HepG2 (cell line): ENCODE data around the gene AMN. TPM values are rescaled to one million over a fixed set of nuclear protein-coding genes. Genes with fewer than 3 reads are reported as not detected.

Experiments used
- ATAC-seq: fragments of 200-7000 bp; cut with Tn5 transposase; 3 replicates; pipeline ENCODE4 v1.9.1; 2020; ENCODE audit warnings: mild to moderate bottlenecking, moderate library complexity
- BruUV-seq: library from RNA; stranded (reverse); fragments of 400-500 nt; replicated peaks from 2 replicates; lab custom pipeline; 2021; lab: Mats Ljungman, UMichigan
- CTCF ChIA-PET: fragments of 300-600 bp; formaldehyde crosslinking; extraction: SDS; loops from one replicate; lab custom pipeline; 2021; ENCODE audit warnings: low total read pairs, inconsistent platforms, low intra/inter-chr PET ratio; lab: Yijun Ruan, JAX
- POLR2A ChIA-PET: fragments of 350-600 bp; sonication (Branson Sonifier 250); formaldehyde crosslinking; loops from one replicate; lab custom pipeline; 2020; ENCODE audit warnings: antibody characterized with exemption, inconsistent platforms; lab: Yijun Ruan, JAX
- DNase-seq: peaks from one replicate; pipeline ENCODE4 v3.0.0-alpha.2; 2015; ENCODE audit warnings: low spot score
- FAIRE-seq: peaks from 3 replicates; lab custom pipeline; 2011; peaks lifted over from hg19 to GRCh38; lab: Jason Lieb, UNC
- H2AFZ ChIP-seq: one replicate; pipeline ENCODE4 v1.6.1; 2011; ENCODE audit warnings: low read length, inconsistent platforms
- H3K27ac ChIP-seq: fragments of 300-600 bp; 3 replicates; pipeline ENCODE4 v1.8.0; 2011; ENCODE audit warnings: mixed run types, mild to moderate bottlenecking, mixed read lengths, low read length, inconsistent platforms; ENCODE audit not compliant: insufficient read depth; ENCODE audit errors: extremely low read length
- H3K27me3 ChIP-seq, 2 experiments: fragments of 200-600 bp in 1 of 2; 2 replicates in 1 of 2; 3 replicates in 1 of 2; pipeline versions ENCODE4 v1.6.0 to v1.8.0; 2011; ENCODE audit warnings: low read length in 2 of 2, mild to moderate bottlenecking in 2 of 2, moderate library complexity in 2 of 2, inconsistent platforms in 1 of 2; ENCODE audit not compliant: insufficient read depth in 2 of 2, control insufficient read depth in 1 of 2
- H3K36me3 ChIP-seq, 2 experiments: fragments of 200-600 bp in 1 of 2; replicated peaks in 1 of 2; 2 replicates in 1 of 2; 3 replicates in 1 of 2; pipeline versions ENCODE4 v1.5.1 to v1.8.0; 2011; ENCODE audit warnings: low read length in 2 of 2, inconsistent platforms in 1 of 2; ENCODE audit not compliant: insufficient read depth in 2 of 2, control insufficient read depth in 1 of 2
- H3K4me1 ChIP-seq: 2 replicates; pipeline ENCODE4 v1.5.1; 2012; ENCODE audit warnings: low read length, inconsistent platforms; ENCODE audit not compliant: insufficient read depth
- H3K4me2 ChIP-seq: 2 replicates; pipeline ENCODE4 v1.6.0; 2011; ENCODE audit warnings: low read depth, low read length, inconsistent platforms
- H3K4me3 ChIP-seq, 3 experiments: fragments of 200-600 bp in 1 of 3; sonication (generic), shearing (Covaris generic) in 1 of 3; replicated peaks in 1 of 3; 2 replicates each; pipeline ENCODE4 v1.5.1; 2011 to 2016; ENCODE audit warnings: low read length in 3 of 3, inconsistent platforms in 2 of 3, low read depth in 2 of 3, mild to moderate bottlenecking in 2 of 3, control low read depth in 1 of 3, mixed read lengths in 1 of 3; ENCODE audit not compliant: insufficient read depth in 1 of 3
- H3K79me2 ChIP-seq: one replicate; pipeline ENCODE4 v1.6.1; 2011; ENCODE audit warnings: low read length, inconsistent platforms; ENCODE audit not compliant: insufficient read depth
- H3K9ac ChIP-seq: 2 replicates; pipeline ENCODE4 v1.6.0; 2011; ENCODE audit warnings: mild to moderate bottlenecking, low read depth, low read length, inconsistent platforms; ENCODE audit not compliant: insufficient read depth
- H3K9me3 ChIP-seq: 2 replicates; pipeline ENCODE4 v1.5.1; 2012; ENCODE audit warnings: mild to moderate bottlenecking, low read length
- H4K20me1 ChIP-seq: 2 replicates; pipeline ENCODE4 v1.6.0; 2011; ENCODE audit warnings: inconsistent platforms, mild to moderate bottlenecking, low read length, moderate library complexity; ENCODE audit not compliant: insufficient read depth
- AHDC1 ChIP-seq: sonication (generic); formaldehyde crosslinking; IDR thresholded peaks from 2 replicates; pipeline ENCODE4 v1.5.1; 2020; ENCODE audit warnings: mild to moderate bottlenecking, missing genetic modification reagents, borderline replicate concordance
- CEBPB ChIP-seq: IDR thresholded peaks from 2 replicates; pipeline ENCODE4 v1.6.1; 2011; ENCODE audit warnings: low read depth, low read length, improper control_type of control experiment, borderline replicate concordance
- KAT2B ChIP-seq: fragments of 150-350 bp; IDR thresholded peaks from 2 replicates; pipeline ENCODE4 v1.6.1; 2014; ENCODE audit warnings: low read depth, low read length, borderline replicate concordance
- KLF12 ChIP-seq: sonication (generic); formaldehyde crosslinking; IDR thresholded peaks from 2 replicates; pipeline ENCODE4 v1.4.0; 2020; ENCODE audit warnings: missing genetic modification reagents, borderline replicate concordance
- MTF2 ChIP-seq: sonication (generic); formaldehyde crosslinking; IDR thresholded peaks from 2 replicates; pipeline ENCODE4 v1.5.0; 2020; ENCODE audit warnings: missing genetic modification reagents, borderline replicate concordance
- NKX3-1 ChIP-seq: sonication (generic); formaldehyde crosslinking; IDR thresholded peaks from 2 replicates; pipeline ENCODE4 v1.5.0; 2020; ENCODE audit warnings: missing genetic modification reagents
- NPAS2 ChIP-seq: sonication (generic); formaldehyde crosslinking; IDR thresholded peaks from 2 replicates; pipeline ENCODE4 v1.8.0; 2022; ENCODE audit warnings: mild to moderate bottlenecking, missing genetic modification reagents, borderline replicate concordance
- NR0B2 ChIP-seq: sonication (generic); formaldehyde crosslinking; IDR thresholded peaks from 2 replicates; pipeline ENCODE4 v1.4.0; 2020; ENCODE audit warnings: mild to moderate bottlenecking, missing genetic modification reagents
- NR2F1 ChIP-seq, 2 experiments: fragments of 450-650 bp in 1 of 2; formaldehyde crosslinking in 1 of 2; IDR thresholded peaks; 2 replicates each; pipeline versions ENCODE4 v1.5.0 to v1.6.1; 2016 to 2020; ENCODE audit warnings: mild to moderate bottlenecking in 1 of 2, missing compliant biosample characterization in 1 of 2, missing genetic modification reagents in 1 of 2, moderate library complexity in 1 of 2
- PRPF4 ChIP-seq: fragments of 200-400 bp; formaldehyde crosslinking; IDR thresholded peaks from 2 replicates; pipeline ENCODE4 v1.6.1; 2016; ENCODE audit warnings: low read length, low read depth; ENCODE audit not compliant: poor library complexity, severe bottlenecking
- RARG ChIP-seq: sonication (generic); formaldehyde crosslinking; IDR thresholded peaks from 2 replicates; pipeline ENCODE4 v1.4.0; 2020; ENCODE audit warnings: low read depth, mild to moderate bottlenecking, missing genetic modification reagents
- RFXANK ChIP-seq: IDR thresholded peaks from 2 replicates; pipeline ENCODE4 v1.6.1; 2016
- SAP130 ChIP-seq: IDR thresholded peaks from 2 replicates; pipeline ENCODE4 v1.6.1; 2016; ENCODE audit warnings: low read depth
- SMYD3 ChIP-seq: sonication (generic); formaldehyde crosslinking; IDR thresholded peaks from 2 replicates; pipeline ENCODE4 v1.8.1; 2023; ENCODE audit warnings: mild to moderate bottlenecking, missing genetic modification reagents
- SP1 ChIP-seq, 2 experiments: fragments of 450-650 bp in 1 of 2; sonication (generic) in 1 of 2; formaldehyde crosslinking in 1 of 2; IDR thresholded peaks; 2 replicates each; pipeline versions ENCODE4 v1.4.0 to v1.6.1; 2016 to 2020; ENCODE audit warnings: missing genetic modification reagents in 1 of 2
- ZNF749 ChIP-seq: sonication (generic); formaldehyde crosslinking; IDR thresholded peaks from 2 replicates; pipeline ENCODE4 v1.8.0; 2022; ENCODE audit warnings: mild to moderate bottlenecking, missing genetic modification reagents, moderate library complexity, borderline replicate concordance
- ZNF766 ChIP-seq: sonication (generic); formaldehyde crosslinking; IDR thresholded peaks from 2 replicates; pipeline ENCODE4 v1.5.0; 2020; ENCODE audit warnings: missing genetic modification reagents, borderline replicate concordance
- WGBS: methylation state at CpG from one replicate; pipeline ENCODE4 v1.1.6; 2017; ENCODE audit warnings: low lambda C conversion rate; 5-methylcytosine and 5-hydroxymethylcytosine counted together
- in situ Hi-C: cut with HindIII; loops from 2 replicates; pipeline ENCODE4 v1.10.0; 2017; ENCODE audit warnings: low pct_unique_long_range_greater_than_20kb; ENCODE audit not compliant: extremely low pct_ligation_motif_present
- intact Hi-C: fragments of 100-400 bp; cut with micrococcal nuclease; formaldehyde crosslinking; loops from one replicate; pipeline ENCODE4 v1.10.0; 2022; ENCODE audit not compliant: unreplicated experiment
- polyA plus RNA-seq, 8 experiments: library from polyadenylated mRNA; depleted of rRNA in 3 of 8; stranded (reverse) in 7 of 8; unstranded in 1 of 8; fragments of >200 nt; fragmentation: Illumina TruSeq in 4 of 8; extraction: Trizol in 4 of 8; gene quantifications; 2 replicates each; pipeline versions ENCODE4 v1.2.1 to v1.2.3, GENCODE V29; 2011 to 2016; ENCODE audit warnings: low read depth in 4 of 8, missing spikeins in 1 of 8, mixed read lengths in 1 of 8; ENCODE audit not compliant: insufficient read depth in 1 of 8
- total RNA-seq, 5 experiments: library from RNA; depleted of rRNA; stranded (reverse); fragments of >200 nt; fragmentation: Illumina TruSeq; extraction: Trizol; gene quantifications; 2 replicates each; pipeline ENCODE4 v1.2.3, GENCODE V29; 2016; ENCODE audit warnings: low read depth in 1 of 5
- TF ChIP-seq, protein P1 (sequence below): sonication (generic); formaldehyde crosslinking; IDR thresholded peaks from 2 replicates; pipeline ENCODE4 v1.4.0; 2020; ENCODE audit warnings: missing genetic modification reagents

Gene AMN
- total and polyA plus RNA-seq, 2 of the 13 experiments (the other 11 are each of a cell fraction or from before 2014, with no cell fraction given): 9.8 to 33.1 TPM

DNA sequence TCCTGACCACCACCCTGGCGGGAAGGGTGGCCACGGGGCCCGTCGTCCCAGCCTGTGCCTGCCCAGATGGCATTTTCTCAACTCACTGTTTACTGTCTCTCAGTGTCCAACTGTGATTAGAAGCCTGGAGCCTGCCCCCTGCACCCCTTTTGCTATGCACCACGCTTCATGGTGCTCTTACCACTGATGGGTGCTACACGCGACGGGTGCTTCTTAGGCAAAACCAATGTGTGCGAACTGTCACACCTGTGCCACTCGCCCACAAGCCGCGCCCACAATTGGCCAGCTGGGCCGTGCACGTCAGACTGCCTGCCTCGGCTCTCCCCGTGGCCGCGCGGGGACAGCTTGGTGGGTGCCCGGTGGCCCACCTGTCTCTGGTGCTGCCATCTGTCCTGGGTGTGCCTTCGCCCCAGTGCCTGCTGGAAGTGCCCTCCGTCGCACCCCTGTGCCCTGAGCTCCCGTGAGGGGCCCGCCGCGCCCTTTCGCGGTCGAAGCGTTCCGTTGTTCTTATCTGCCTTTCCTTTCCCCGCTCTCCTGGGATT is 15.1 kb upstream of the AMN start:
- H3K9me3 ChIP-seq: no peaks in the 10 kb centered on the region
- H3K9ac ChIP-seq: no peak overlapping the region
- intact Hi-C loops: no loop called here
- H2AFZ ChIP-seq: no peak overlapping the region
- no peak for TF ChIP-seq AHDC1 (CRISPR knock-in tag)
- no peak for TF ChIP-seq SMYD3 (CRISPR knock-in tag)
- no peak for TF ChIP-seq ZNF766 (CRISPR knock-in tag)
- TF ChIP-seq, protein P1, sequence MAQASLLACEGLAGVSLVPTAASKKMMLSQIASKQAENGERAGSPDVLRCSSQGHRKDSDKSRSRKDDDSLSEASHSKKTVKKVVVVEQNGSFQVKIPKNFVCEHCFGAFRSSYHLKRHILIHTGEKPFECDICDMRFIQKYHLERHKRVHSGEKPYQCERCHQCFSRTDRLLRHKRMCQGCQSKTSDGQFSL (CRISPR knock-in tag): no peak
- TF ChIP-seq PRPF4: no peak
- no peak for TF ChIP-seq RFXANK
- TF ChIP-seq NR2F1 (CRISPR knock-in tag; IDR thresholded peaks at IDR 0.05): no peak
- no peak for TF ChIP-seq ZNF749 (CRISPR knock-in tag)
- no peak for TF ChIP-seq NR0B2 (CRISPR knock-in tag)
- no peak for TF ChIP-seq NKX3-1
- no peak for TF ChIP-seq SAP130
- TF ChIP-seq MTF2 (CRISPR knock-in tag): no peak
- no peak for TF ChIP-seq NPAS2 (CRISPR knock-in tag)
- TF ChIP-seq CEBPB: no peak
- TF ChIP-seq KLF12: no peak
- TF ChIP-seq KAT2B: no peak
- no peak for TF ChIP-seq RARG (CRISPR knock-in tag)
- no peak for TF ChIP-seq SP1 (IDR thresholded peaks at IDR 0.05)
- no peak for TF ChIP-seq SP1 (CRISPR knock-in tag; IDR thresholded peaks at IDR 0.05)
- H3K36me3 ChIP-seq: peaks cover 3 to 7% of the 10 kb centered on the region in 2 experiments; a peak in 3 of 5 replicates
- no peak overlapping the region for H3K27ac ChIP-seq
- no peaks in the 10 kb centered on the region for H3K4me1 ChIP-seq
- H3K27me3 ChIP-seq: no peaks in the 10 kb centered on the region
- BruUV-seq: no TSS peak
- H4K20me1 ChIP-seq: no peaks in the 10 kb centered on the region
- WGBS: 98% methylated on average over 26 of the region's 33 CpGs
- FAIRE-seq (no peak), DNase-seq (no peak), ATAC-seq (no peak)
- H3K4me2 ChIP-seq: no peak overlapping the region
- in situ Hi-C loops: no loop called here
- CTCF ChIA-PET: no interaction called here
- POLR2A ChIA-PET: no interaction called here
- no peak overlapping the region for H3K4me3 ChIP-seq
- no peaks in the 10 kb centered on the region for H3K79me2 ChIP-seq
